ENCODE measurements around the gene MREG. TPM values are rescaled to one million over a fixed set of nuclear protein-coding genes. Genes with fewer than 3 reads are reported as not detected.

MREG gene
- total and polyA plus RNA-seq, 2 experiments from 2014 or later, result 19.4 to 25.3 TPM

- TF ChIP-seq ZNF462 (CRISPR knock-in tag; IDR thresholded peaks at IDR 0.05), result no peak
These were observed 11.5 kb upstream of the MREG start (continued) for GRCh38 chr2:216024779-216025336.

- DNase-seq (ENCODE audit: low spot score), result peak; percentile 89
- Mint-ChIP-seq H3K9me3 (no peaks in the 10 kb centered on the region), H3K4me1 (no peaks in the 10 kb centered on the region), H3K27ac (no peak overlapping the region), H3K27me3 (ENCODE audit: insufficient read depth, low read depth, poor library complexity) (peaks cover 5% of the 10 kb centered on the region), H3K36me3 (ENCODE audit: low read depth) (peaks cover 3% of the 10 kb centered on the region; the same call in 2 of the 3 replicates), H3K4me3 (no peak overlapping the region)
- no peaks in the 10 kb centered on the region for H3F3A ChIP-seq (replicated peaks; ENCODE audit: low read depth)
- no peak overlapping the region for H3K27ac ChIP-seq (ENCODE audit: low read depth)
- H3K79me2 ChIP-seq (replicated peaks; ENCODE audit: insufficient read depth), result no peaks in the 10 kb centered on the region
- H3K4me3 ChIP-seq, result no peak overlapping the region
- peak; percentile 95 for ATAC-seq
- no peaks in the 10 kb centered on the region for H4K20me1 ChIP-seq (replicated peaks; ENCODE audit: insufficient read depth)
- H3K9me2 ChIP-seq (ENCODE audit: insufficient read depth), result peaks cover 3% of the 10 kb centered on the region; the same call in 1 of the 2 replicates
- no peaks in the 10 kb centered on the region for H3K27me3 ChIP-seq (ENCODE audit: insufficient read depth)
- H3K36me3 ChIP-seq (ENCODE audit: insufficient read depth), result no peaks in the 10 kb centered on the region
- no peak overlapping the region for H3K4me2 ChIP-seq
- no peaks in the 10 kb centered on the region; the same call in 1 of the 2 replicates for H3K4me1 ChIP-seq (ENCODE audit: insufficient read depth)
- no peak overlapping the region for H2AFZ ChIP-seq
- TF ChIP-seq EZH2 (IDR thresholded peaks at IDR 0.05; ENCODE audit: low read depth, unreplicated experiment) (no peak), ZNF114 (CRISPR knock-in tag; IDR thresholded peaks at IDR 0.05) (no peak), ZNF462 (CRISPR knock-in tag; IDR thresholded peaks at IDR 0.05) (no peak), CREB1 (CRISPR knock-in tag; IDR thresholded peaks at IDR 0.05; ENCODE audit: low read depth) (no peak), EZH2phosphoT487 (IDR thresholded peaks at IDR 0.05; ENCODE audit: unreplicated experiment) (no peak), ZNF331 (CRISPR knock-in tag; IDR thresholded peaks at IDR 0.05; ENCODE audit: low read depth) (no peak)
These were observed 9.8 kb upstream of the MREG start for GRCh38 chr2:216023055-216023648.

Measured in GM23338 (cell line).